Erythroblast (primary cell): ENCODE results near the gene PARD6G.

ENCODE experiments used
- GATA1 ChIP-seq: IDR thresholded peaks from 2 replicates; pipeline ENCODE4 v1.6.1; 2011; ENCODE audit warnings: low read depth, mild to moderate bottlenecking, control low read depth, low read length, moderate library complexity
- POLR2A ChIP-seq: IDR thresholded peaks from 2 replicates; pipeline ENCODE4 v1.6.1; 2011; ENCODE audit warnings: mild to moderate bottlenecking, low read length

DNA sequence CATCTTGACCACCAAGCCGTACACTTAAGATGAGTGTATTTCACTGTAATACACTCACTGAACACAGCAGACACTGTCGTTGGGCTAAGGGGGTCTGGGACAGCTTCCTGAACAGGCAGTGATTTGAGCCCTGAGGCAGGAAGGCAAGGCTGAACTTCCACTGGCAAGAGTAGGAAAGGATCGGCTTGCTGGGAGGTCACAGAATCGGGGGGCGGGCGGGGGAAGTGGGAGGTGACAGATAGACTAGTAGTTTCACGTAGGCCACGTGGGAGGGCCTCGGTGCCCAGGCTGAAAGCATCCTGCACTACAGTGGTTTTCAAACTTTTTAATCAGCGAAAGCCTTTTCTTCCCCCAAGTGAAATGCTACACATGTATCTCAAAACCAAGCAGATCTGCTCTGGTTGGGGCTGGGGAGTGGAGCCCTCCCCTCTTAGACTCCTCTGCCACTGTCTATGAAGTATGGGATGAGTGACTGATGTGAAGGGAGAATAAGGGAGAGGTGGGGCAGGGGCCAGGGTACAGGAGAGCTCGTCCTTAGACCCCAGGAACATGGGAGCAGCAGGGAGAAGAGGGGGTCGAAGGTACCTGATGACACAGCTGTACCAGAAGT lies 8.6 kb downstream of the PARD6G start:
- TF ChIP-seq POLR2A = no peak
- no peak for TF ChIP-seq GATA1
